ENCODE measurements around the gene LGALS12. TPM values are rescaled to one million over a fixed set of nuclear protein-coding genes. Genes with fewer than 3 reads are reported as not detected.

The LGALS12 gene
- total and polyA plus RNA-seq, 10 of the 15 experiments (the other 5 are each of a cell fraction or from before 2014, with no cell fraction given), result not detected

DNA sequence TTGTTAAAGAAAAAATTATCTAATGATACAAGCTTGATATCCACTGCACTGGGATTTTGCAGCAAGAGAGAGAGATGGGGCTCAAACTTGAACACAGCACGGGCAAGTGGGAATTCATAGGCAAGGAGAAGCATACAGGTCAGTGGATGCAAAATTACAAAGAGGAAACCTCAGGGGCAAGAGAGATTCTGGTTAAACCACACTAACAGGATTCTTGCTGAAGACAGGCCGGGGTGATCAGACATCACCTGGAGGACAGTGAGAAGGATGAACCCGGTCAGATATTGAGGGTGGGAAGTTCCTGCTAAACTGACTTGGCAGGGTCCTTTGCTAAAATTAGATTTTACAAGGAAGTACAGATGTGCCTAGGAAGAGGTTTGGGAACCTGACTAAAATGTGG, 28.2 kb downstream of the LGALS12 start (continued):
- TF ChIP-seq, protein P1, sequence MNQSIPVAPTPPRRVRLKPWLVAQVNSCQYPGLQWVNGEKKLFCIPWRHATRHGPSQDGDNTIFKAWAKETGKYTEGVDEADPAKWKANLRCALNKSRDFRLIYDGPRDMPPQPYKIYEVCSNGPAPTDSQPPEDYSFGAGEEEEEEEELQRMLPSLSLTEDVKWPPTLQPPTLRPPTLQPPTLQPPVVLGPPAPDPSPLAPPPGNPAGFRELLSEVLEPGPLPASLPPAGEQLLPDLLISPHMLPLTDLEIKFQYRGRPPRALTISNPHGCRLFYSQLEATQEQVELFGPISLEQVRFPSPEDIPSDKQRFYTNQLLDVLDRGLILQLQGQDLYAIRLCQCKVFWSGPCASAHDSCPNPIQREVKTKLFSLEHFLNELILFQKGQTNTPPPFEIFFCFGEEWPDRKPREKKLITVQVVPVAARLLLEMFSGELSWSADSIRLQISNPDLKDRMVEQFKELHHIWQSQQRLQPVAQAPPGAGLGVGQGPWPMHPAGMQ (IDR thresholded peaks at IDR 0.05; ENCODE audit: borderline replicate concordance), result no peak
- TF ChIP-seq SUPT20H (IDR thresholded peaks at IDR 0.05; ENCODE audit: borderline replicate concordance, control insufficient read depth, low read depth, low read length), result no peak
- no peak for TF ChIP-seq PAX8 (IDR thresholded peaks at IDR 0.05)
- no peak for TF ChIP-seq ESRRA (IDR thresholded peaks at IDR 0.05; ENCODE audit: low read length)
- TF ChIP-seq HDGF (IDR thresholded peaks at IDR 0.05), result no peak
- no peak for TF ChIP-seq DPF2 (IDR thresholded peaks at IDR 0.05)
- no peak for TF ChIP-seq RFX5 (IDR thresholded peaks at IDR 0.05; ENCODE audit: low read depth, low read length)
- TF ChIP-seq BRCA1 (IDR thresholded peaks at IDR 0.05; ENCODE audit: low read depth, low read length), result no peak
- TF ChIP-seq ETV6 (conservative IDR thresholded peaks at IDR 0.05 in 1 of 2, IDR thresholded peaks at IDR 0.05 in 1 of 2; ENCODE audit: borderline replicate concordance in 1 of 2, low read depth in 1 of 2), result no peak

DNA sequence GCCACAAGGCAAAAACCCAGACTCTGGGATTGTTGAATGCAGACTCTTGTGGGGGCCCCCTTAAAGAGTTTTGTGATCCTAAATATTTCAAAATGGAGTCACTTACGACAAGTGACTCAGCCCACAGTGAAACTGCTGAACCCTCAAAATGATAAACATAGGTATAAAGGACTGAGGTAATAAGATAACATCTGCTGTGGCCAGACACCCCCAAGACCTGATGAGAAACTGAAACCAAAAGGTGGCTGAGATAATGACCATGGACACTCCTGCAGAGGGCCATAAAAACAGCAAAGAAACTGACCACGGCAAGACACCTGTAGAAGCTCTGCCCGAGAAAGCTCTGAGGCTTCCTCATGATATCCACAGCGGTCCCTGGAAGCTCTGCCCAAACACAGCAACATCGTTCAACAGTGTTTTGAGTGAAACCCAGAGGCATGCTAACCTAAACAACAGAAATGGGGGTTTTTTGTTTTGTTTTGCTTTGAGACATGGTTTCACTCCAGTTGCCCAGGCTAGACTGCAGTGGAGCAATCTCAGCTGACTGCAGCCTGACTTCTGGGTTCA, 29.1 kb downstream of the LGALS12 start:
- Histone ChIP-seq H3K79me2 (ENCODE audit: control insufficient read depth, insufficient read depth, low read length) (no peaks in the 10 kb centered on the region), H3K4me1 (ENCODE audit: control insufficient read depth, insufficient read depth, low read length) (peaks cover 34% of the 10 kb centered on the region), H2AFZ (ENCODE audit: control insufficient read depth, low read depth, low read length) (peak overlapping the region; percentile 63), H3K36me3 (ENCODE audit: control insufficient read depth in 2 of 2, insufficient read depth in 2 of 2, low read length in 1 of 2) (no peaks in the 10 kb centered on the region), H3K27me3 (replicated peaks in 1 of 2; ENCODE audit: control insufficient read depth in 2 of 2, insufficient read depth in 2 of 2, low read length in 1 of 2) (no peaks in the 10 kb centered on the region), H3K4me3 (no peak overlapping the region), H3K4me2 (ENCODE audit: control insufficient read depth, insufficient read depth) (peak overlapping the region; percentile 77), H4K20me1 (ENCODE audit: control insufficient read depth, insufficient read depth) (no peaks in the 10 kb centered on the region), H3K9ac (ENCODE audit: control insufficient read depth, insufficient read depth, low read length) (no peak overlapping the region), H3K9me3 (replicated peaks; ENCODE audit: control insufficient read depth, insufficient read depth, low read length) (no peaks in the 10 kb centered on the region), H3K27ac (ENCODE audit: control insufficient read depth, insufficient read depth) (peak overlapping the region; percentile 47)
- RAD21 ChIA-PET (ENCODE audit: unreplicated experiment), result interaction anchor here (0.6 to 1.0 kb wide), 2 partner anchors 32 to 107 kb away, joined by 4 read pairs; no protein-coding TSS in a partner anchor
- FAIRE-seq (peak; percentile 90), DNase-seq (ENCODE audit: low read depth, low spot score) (peak; percentile 35), ATAC-seq (peak; percentile 75)
- no TSS peak for BruUV-seq (replicated peaks)
- SMC1A ChIA-PET (ENCODE audit: uncharacterized antibody, unreplicated experiment), result interaction anchor here (0.5 to 3.7 kb wide), 5 partner anchors 31 to 120 kb away, joined by 3 to 12 read pairs (median 3); no protein-coding TSS in a partner anchor
- WGBS (ENCODE audit: insufficient coverage, insufficient replicate concordance, low lambda C conversion rate, missing lambda C conversion rate), result 36% methylated on average over 5 of the region's 5 CpGs
- POLR2A ChIA-PET, result interaction anchor here (0.9 to 2.1 kb wide), 2 partner anchors 10 to 31 kb away, joined by 3 to 9 read pairs; no protein-coding TSS in a partner anchor
- in situ Hi-C loops (cut with MboI), result no loop called here
- intact Hi-C loops (cut with micrococcal nuclease; ENCODE audit: unreplicated experiment), result loop anchor here (1.0 kb wide), 1 partner anchor 32 kb away; no protein-coding TSS in a partner anchor
- CTCF ChIA-PET, result interaction anchor here (0.7 kb wide), 1 partner anchor 167 kb away, joined by 4 read pairs; no protein-coding TSS in a partner anchor
- TF ChIP-seq, protein P2, sequence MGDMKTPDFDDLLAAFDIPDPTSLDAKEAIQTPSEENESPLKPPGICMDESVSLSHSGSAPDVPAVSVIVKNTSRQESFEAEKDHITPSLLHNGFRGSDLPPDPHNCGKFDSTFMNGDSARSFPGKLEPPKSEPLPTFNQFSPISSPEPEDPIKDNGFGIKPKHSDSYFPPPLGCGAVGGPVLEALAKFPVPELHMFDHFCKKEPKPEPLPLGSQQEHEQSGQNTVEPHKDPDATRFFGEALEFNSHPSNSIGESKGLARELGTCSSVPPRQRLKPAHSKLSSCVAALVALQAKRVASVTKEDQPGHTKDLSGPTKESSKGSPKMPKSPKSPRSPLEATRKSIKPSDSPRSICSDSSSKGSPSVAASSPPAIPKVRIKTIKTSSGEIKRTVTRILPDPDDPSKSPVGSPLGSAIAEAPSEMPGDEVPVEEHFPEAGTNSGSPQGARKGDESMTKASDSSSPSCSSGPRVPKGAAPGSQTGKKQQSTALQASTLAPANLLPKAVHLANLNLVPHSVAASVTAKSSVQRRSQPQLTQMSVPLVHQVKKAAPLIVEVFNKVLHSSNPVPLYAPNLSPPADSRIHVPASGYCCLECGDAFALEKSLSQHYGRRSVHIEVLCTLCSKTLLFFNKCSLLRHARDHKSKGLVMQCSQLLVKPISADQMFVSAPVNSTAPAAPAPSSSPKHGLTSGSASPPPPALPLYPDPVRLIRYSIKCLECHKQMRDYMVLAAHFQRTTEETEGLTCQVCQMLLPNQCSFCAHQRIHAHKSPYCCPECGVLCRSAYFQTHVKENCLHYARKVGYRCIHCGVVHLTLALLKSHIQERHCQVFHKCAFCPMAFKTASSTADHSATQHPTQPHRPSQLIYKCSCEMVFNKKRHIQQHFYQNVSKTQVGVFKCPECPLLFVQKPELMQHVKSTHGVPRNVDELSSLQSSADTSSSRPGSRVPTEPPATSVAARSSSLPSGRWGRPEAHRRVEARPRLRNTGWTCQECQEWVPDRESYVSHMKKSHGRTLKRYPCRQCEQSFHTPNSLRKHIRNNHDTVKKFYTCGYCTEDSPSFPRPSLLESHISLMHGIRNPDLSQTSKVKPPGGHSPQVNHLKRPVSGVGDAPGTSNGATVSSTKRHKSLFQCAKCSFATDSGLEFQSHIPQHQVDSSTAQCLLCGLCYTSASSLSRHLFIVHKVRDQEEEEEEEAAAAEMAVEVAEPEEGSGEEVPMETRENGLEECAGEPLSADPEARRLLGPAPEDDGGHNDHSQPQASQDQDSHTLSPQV (IDR thresholded peaks at IDR 0.05), result peak; percentile 99
- TF ChIP-seq CHD4 (IDR thresholded peaks at IDR 0.05) (no peak), STAT3 (IDR thresholded peaks at IDR 0.05; ENCODE audit: low read depth, low read length) (no peak)
- TF ChIP-seq, protein P3, sequence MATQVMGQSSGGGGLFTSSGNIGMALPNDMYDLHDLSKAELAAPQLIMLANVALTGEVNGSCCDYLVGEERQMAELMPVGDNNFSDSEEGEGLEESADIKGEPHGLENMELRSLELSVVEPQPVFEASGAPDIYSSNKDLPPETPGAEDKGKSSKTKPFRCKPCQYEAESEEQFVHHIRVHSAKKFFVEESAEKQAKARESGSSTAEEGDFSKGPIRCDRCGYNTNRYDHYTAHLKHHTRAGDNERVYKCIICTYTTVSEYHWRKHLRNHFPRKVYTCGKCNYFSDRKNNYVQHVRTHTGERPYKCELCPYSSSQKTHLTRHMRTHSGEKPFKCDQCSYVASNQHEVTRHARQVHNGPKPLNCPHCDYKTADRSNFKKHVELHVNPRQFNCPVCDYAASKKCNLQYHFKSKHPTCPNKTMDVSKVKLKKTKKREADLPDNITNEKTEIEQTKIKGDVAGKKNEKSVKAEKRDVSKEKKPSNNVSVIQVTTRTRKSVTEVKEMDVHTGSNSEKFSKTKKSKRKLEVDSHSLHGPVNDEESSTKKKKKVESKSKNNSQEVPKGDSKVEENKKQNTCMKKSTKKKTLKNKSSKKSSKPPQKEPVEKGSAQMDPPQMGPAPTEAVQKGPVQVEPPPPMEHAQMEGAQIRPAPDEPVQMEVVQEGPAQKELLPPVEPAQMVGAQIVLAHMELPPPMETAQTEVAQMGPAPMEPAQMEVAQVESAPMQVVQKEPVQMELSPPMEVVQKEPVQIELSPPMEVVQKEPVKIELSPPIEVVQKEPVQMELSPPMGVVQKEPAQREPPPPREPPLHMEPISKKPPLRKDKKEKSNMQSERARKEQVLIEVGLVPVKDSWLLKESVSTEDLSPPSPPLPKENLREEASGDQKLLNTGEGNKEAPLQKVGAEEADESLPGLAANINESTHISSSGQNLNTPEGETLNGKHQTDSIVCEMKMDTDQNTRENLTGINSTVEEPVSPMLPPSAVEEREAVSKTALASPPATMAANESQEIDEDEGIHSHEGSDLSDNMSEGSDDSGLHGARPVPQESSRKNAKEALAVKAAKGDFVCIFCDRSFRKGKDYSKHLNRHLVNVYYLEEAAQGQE (IDR thresholded peaks at IDR 0.05; ENCODE audit: low read depth, low read length), result no peak

Measured in GM12878 (cell line).